GM19239 (cell line): ENCODE results near the gene MYH1.
"Not testable (repeated sequence)": the region's sequence is repeated elsewhere in the genome, so short reads cannot be mapped to it uniquely, and the experiment has no call there.

Experiments used
- DNase-seq: peaks from one replicate; pipeline ENCODE4 v3.0.0; 2011; ENCODE audit warnings: low spot score; ENCODE audit not compliant: insufficient read length
- FAIRE-seq: peaks from 2 replicates; lab custom pipeline; 2011; peaks lifted over from hg19 to GRCh38; lab: Jason Lieb, UNC

Gene MYH1

DNA sequence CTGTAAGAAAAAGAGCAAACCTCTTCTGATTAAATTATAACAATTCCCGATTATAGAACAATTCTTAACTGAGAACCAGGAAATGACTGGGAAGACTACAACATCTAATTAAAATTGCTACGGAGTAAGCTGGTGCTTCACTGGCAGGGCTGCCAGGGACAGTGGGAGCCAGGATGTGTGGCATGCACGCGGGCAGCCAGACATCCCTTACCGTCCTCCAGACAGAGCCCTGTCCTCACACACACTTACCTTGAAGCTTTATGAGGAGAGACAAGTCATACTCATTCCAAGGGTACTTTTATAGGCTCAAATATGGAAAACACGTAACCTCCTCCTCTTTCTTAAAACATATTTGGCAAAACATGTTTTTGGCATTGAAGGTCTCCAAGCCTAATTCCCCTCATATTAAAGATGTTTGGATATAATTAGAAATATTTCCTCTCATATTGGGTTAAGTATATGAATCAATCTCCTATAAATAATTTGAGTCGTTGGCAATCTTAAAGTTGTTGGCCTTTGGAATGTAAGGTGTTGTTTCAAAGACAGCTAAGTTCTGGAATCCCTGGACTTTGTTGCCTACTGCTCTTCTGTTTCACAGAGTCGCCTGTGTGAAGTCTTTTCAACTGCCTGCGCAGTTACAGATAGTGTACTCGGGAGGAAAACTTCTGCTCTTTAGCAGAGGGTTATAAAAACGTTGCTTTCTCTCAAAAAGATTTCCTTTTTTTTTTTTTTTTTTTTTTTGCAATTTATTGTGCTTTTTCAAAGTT, at the start of gene MYH1:
Gene MYH1 (minus strand): TSS at position 272 of the 767 bp plus-strand sequence. CDS start 1,900 bp downstream, outside the sequence.
- DNase-seq: no peak
- no peak for FAIRE-seq

GRCh38 chr17:10563991-10564660, 45.8 kb upstream of the MYH1 start:
- DNase-seq: no peak
- FAIRE-seq: no peak

DNA sequence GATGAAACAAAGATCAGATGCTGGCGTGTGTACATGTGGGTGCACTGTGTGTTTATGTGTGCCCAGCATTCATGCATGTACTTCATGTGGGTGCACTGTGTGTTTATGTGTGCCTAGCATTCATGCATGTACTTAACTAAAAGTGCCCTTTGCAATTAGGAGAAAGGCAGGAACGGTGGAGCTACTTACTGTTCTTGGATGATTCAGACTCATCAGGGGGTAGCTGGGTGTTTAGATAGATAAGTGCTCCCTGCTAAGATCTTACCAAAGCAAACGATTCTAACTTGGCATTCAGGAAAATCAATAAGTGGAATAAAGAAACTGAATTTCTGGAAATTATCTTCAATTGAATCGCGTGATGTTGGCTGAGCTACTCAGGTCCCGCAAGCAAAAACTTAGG, 39.7 kb upstream of the MYH1 start:
- no peak for FAIRE-seq
- no peak for DNase-seq

DNA sequence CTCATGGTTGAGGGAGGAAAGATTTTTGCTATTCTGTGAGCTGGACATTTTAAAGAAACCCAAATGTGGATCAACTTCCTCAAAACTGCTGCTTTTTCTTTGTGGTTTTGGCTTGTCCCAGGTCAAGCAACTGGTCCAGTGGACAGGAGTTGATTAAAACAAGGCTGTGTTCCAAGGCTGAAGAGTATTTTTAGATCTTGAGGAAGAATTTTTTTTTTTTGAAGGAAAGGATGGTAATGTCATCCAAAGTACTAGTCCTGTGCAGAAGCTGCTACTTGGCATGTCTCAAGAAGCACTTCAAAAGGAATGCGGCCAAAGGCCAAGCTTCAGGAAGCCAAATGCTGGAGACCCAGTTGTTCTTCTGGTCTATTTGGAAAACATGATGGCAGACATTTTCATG, 39.1 kb upstream of the MYH1 start:
- no peak for FAIRE-seq
- no peak for DNase-seq

- FAIRE-seq (no peak), DNase-seq (no peak)
Observed at GRCh38 chr17:10556301-10557005, 38.1 kb upstream of the MYH1 start.

GRCh38 chr17:10550014-10550413, 31.7 kb upstream of the MYH1 start:
- DNase-seq: no peak
- FAIRE-seq: no peak

DNA sequence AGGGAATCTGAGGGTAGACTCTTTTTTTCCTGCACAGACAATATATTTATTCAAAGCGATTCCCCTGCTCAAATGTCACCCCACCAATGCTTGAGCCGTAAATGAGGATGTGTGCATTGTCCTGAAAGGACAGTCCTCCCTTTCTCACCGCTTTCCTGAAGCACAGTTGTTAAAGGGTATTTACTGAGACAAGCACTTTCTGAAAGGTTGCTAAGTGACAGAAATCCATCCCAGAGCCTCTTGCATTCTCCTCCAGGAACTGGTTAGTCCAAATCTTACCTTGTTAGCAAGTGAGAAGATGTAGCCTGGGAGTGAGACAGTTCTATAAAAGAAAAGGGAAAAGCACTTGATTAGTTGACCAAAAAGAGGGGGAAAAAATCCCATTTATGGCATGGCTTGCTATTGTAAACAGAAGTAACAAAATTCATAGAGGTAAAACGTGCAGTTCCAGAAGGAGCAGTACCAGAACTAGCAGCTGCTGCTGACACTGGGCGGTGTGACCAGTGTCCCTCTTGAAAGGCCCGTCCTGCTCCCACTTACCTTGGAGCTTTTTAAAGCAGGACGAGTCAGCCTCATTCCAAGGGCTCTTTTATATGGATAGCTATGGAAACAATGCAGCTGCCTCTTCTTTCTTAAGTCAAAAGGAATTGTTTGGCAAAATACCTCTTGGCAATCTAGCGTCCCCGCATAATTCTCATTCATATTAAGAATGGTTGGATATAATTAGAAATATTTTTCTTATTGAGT, 30.9 kb upstream of the MYH1 start, which contains the start of gene MYH2:
Gene MYH2 (minus strand): TSS at position 563 of the 747 bp plus-strand sequence. CDS start 1,738 bp downstream, outside the sequence.
- no peak for FAIRE-seq
- no peak for DNase-seq

DNA sequence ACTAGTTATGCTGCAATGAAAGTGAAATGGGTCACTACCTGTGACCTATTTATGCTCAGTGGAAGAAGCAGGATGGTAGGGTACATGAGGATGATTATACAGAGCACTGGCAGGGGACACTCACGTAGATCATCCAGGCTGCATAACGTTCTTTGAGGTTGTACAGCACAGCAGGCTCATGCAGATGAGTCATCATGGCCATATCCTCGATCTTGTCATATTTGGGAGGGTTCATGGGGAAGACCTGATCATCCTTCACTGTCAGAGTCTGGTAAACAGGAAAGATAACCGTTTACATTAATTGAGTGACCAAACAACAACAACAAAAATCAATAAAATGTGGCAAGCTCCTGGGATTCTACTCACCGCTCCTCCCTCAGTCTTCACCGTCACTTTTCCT, 29.0 kb upstream of the MYH1 start:
- FAIRE-seq: no peak
- DNase-seq: no peak

- not testable (repeated sequence) for DNase-seq, FAIRE-seq
Observed at GRCh38 chr17:10543486-10543885, 25.1 kb upstream of the MYH1 start.

DNA sequence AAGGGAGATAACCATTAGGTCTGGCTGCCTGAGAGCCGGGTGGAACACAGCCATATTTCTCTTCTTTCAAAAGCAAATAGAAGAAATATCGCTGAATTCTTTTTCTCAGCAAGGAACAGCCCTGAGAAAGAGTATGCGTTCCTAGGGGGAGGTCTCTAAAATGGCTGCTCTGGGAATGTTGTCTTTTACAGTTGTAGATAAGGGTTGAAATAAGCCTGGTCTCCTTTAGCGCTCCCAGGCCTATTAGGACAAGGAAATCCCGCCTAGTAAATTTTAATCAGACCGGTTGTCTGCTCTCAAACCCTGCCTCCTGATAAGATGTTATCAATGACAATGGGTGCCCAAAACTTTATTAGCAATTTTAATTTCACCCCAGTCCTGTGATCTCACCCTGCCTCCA, 22.8 kb upstream of the MYH1 start:
- FAIRE-seq, DNase-seq: not testable (repeated sequence)

GRCh38 chr17:10532026-10532425, 13.7 kb upstream of the MYH1 start:
- DNase-seq: no peak
- FAIRE-seq: no peak

- FAIRE-seq (no peak), DNase-seq (no peak)
Observed at GRCh38 chr17:10527419-10527818, 9.1 kb upstream of the MYH1 start.

DNA sequence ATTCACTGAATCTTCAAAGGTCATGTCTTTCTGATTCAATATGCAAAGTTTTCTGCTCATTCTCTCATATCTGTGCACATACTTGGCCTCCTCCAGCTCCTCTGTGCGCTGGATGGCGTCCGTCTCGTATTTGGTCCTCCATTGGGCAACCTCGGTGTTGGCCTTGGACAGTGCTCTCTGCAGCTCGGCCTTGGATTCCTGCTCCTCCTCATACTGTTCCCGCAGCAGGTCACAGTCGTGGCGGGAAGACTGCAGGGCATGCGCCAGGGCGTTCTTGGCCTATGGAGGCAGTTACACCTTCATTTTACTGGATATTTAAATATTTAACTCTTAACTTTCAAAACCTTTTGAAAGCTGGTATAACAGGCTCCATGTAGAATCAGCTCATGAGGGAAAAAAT, 8.2 kb upstream of the MYH1 start:
- DNase-seq: no peak

DNA sequence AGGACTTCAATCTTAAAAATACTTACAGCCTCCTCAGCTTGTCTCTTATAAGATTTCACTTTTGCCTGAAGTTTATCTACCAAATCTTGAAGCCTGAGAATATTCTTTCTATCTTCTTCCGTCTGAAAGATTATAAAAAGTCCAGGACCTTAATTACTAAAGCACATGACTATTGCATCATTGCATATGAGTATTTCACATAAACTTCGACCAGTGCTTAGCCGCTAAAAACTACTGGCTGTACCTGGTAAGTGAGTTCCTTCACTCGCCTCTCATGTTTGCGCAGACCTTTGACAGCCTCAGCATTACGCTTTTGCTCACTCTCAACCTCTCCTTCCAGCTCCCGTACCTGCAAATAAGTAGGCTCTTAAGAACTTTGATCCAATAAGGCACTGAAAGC, 4.7 kb upstream of the MYH1 start:
- DNase-seq (no peak), FAIRE-seq (no peak)

More for the DNA sequence above, 8.2 kb upstream of the MYH1 start:
- no peak for FAIRE-seq

- DNase-seq (no peak), FAIRE-seq (no peak)
Observed at GRCh38 chr17:10521949-10522348, 3.6 kb upstream of the MYH1 start.

- no peak for FAIRE-seq
Observed at GRCh38 chr17:10516638-10517037, 1.7 kb downstream of the MYH1 start.

GRCh38 chr17:10516065-10516464, 2.3 kb downstream of the MYH1 start:
- DNase-seq (no peak), FAIRE-seq (no peak)

More at GRCh38 chr17:10516638-10517037, 1.7 kb downstream of the MYH1 start:
- no peak for DNase-seq

DNA sequence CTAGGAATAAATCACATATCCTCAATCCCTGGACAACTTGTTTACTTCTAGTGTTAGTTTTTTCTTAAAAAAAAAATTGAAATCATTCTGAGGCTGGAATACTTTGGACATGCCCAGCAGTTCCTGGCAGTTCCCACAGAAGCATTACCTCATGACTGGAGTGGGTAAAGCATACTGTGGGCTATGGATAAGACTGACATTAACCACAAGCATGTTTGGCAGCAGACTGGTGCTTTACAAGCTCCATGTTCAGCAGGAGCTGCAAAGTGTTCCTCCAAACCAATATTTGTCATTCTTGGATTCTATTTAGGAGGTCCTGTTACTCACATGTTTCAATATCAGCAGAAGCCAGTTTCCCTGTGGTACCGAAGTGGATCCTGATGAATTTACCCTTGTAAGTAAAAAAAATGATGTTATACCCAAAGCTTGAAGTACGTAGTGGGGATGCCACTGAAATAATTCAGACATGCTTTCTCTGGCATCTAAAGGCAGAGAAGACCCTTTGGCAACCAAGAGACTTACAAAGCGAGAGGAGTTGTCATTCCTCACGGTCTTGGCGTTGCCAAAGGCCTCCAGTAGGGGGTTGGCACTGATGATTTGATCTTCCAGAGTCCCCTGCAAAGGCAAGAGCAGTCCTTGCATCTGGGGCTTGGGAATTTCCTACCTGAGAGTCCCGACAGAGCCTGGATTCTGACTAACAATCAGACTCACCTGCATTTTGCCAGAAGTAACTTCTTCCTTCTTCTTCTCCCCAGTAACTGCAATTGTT, 4.9 kb downstream of the MYH1 start:
- FAIRE-seq: no peak
- DNase-seq: no peak

GRCh38 chr17:10512856-10513255, 5.5 kb downstream of the MYH1 start:
- no peak for FAIRE-seq
- DNase-seq: no peak
